Uterus (tissue), 2 donors: ENCODE results near the gene XXYLT1.

Experiments used
- POLR2A ChIP-seq, 2 donors: fragments of 450-650 bp; IDR thresholded peaks; one replicate each; pipeline ENCODE4 v1.6.1; 2016; ENCODE audit warnings: antibody characterized with exemption in 2 of 2, mild to moderate bottlenecking in 1 of 2, moderate library complexity in 1 of 2
- TF ChIP-seq, protein P1 (sequence below), 4 experiments: fragments of 200-600 bp in 2 of 4; fragments of 450-650 bp in 2 of 4; sonication (generic) in 2 of 4; IDR thresholded peaks; one replicate each; pipeline ENCODE4 v1.5.1; 2016 to 2019; ENCODE audit warnings: antibody characterized with exemption in 4 of 4, mild to moderate bottlenecking in 2 of 4, moderate library complexity in 1 of 4

DNA sequence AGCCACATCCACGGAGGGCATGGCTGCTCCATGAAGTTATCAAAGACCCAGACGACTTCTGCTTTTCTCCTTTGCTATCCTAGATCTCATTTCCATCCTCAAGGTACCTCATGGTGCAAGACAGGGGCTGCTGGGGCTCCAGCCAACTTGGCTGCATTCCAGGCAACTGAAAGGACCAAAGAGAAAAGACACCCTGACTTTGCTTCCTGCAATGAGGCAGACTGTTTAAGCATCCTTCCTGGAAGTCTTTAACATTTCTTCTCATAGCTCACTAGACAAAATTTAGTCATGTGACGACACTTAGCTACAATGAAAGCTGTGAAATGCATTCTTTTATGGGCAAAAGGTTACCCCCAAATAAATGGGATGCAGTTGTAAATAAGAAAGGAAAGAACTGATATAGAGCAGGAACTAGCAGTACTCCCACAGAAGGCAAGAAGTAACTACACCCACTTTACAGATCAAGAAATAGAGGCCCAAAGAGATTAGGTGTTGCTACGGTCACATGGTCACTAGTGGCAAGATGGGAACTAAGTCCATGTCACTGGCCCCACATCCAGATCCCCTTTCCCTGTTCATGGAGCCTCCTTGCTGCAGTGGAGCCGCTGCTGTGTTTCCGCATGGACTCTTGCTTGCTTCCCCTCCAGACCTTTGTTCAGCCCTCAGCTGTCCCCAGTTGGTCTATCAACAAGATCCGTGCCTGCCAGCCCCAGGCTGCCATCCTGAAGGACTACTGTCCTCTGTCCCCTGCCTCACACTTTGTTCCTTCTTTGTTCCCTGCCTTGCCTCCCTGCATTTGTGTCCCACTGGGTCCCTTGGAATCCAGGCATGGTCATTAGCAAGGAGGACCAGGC lies 107.0 kb downstream of the XXYLT1 start:
- TF ChIP-seq, protein P1, sequence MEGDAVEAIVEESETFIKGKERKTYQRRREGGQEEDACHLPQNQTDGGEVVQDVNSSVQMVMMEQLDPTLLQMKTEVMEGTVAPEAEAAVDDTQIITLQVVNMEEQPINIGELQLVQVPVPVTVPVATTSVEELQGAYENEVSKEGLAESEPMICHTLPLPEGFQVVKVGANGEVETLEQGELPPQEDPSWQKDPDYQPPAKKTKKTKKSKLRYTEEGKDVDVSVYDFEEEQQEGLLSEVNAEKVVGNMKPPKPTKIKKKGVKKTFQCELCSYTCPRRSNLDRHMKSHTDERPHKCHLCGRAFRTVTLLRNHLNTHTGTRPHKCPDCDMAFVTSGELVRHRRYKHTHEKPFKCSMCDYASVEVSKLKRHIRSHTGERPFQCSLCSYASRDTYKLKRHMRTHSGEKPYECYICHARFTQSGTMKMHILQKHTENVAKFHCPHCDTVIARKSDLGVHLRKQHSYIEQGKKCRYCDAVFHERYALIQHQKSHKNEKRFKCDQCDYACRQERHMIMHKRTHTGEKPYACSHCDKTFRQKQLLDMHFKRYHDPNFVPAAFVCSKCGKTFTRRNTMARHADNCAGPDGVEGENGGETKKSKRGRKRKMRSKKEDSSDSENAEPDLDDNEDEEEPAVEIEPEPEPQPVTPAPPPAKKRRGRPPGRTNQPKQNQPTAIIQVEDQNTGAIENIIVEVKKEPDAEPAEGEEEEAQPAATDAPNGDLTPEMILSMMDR (IDR thresholded peaks at IDR 0.05) = no peak
- no peak for TF ChIP-seq POLR2A (IDR thresholded peaks at IDR 0.05)
